AG10803 (cell line): ENCODE results near the gene PHETA1.
"Not testable (repeated sequence)": the region's sequence is repeated elsewhere in the genome, so short reads cannot be mapped to it uniquely, and the experiment has no call there.

ENCODE experiments used
- DNase-seq: peaks from one replicate; pipeline ENCODE4 v3.0.0; 2010; ENCODE audit warnings: low read depth
- H3K4me3 ChIP-seq: 2 replicates; pipeline ENCODE4 v1.5.1; 2011; ENCODE audit warnings: mild to moderate bottlenecking, low read length, control low read depth
- CTCF ChIP-seq: conservative IDR thresholded peaks from 2 replicates; pipeline ENCODE4 v1.5.1; 2011; ENCODE audit warnings: mild to moderate bottlenecking, low read length, control low read depth, inconsistent platforms

The PHETA1 gene

GRCh38 chr12:111337371-111337770, 31.5 kb downstream of the PHETA1 start:
- no peak overlapping the region for H3K4me3 ChIP-seq
- no peak for TF ChIP-seq CTCF
- no peak for DNase-seq

- not testable (repeated sequence) for DNase-seq, H3K4me3 ChIP-seq
Measured at GRCh38 chr12:111336411-111336810, 32.5 kb downstream of the PHETA1 start.

GRCh38 chr12:111335811-111336210, 33.1 kb downstream of the PHETA1 start:
- TF ChIP-seq CTCF = no peak
- DNase-seq = no peak
- no peak overlapping the region for H3K4me3 ChIP-seq

GRCh38 chr12:111335301-111335700, 33.6 kb downstream of the PHETA1 start:
- DNase-seq, H3K4me3 ChIP-seq: not testable (repeated sequence)

- no peak for DNase-seq
- H3K4me3 ChIP-seq = no peak overlapping the region
- TF ChIP-seq CTCF = no peak
Measured at GRCh38 chr12:111334393-111334915, 34.4 kb downstream of the PHETA1 start.

GRCh38 chr12:111330800-111331752, 37.8 kb downstream of the PHETA1 start:
- H3K4me3 ChIP-seq = no peak overlapping the region
- TF ChIP-seq CTCF = peak; percentile 60
- peak; percentile 54 for DNase-seq

- DNase-seq = no peak
- no peak for TF ChIP-seq CTCF
- H3K4me3 ChIP-seq = no peak overlapping the region
Measured at GRCh38 chr12:111328138-111328537, 40.8 kb downstream of the PHETA1 start.

GRCh38 chr12:111327474-111327873, 41.4 kb downstream of the PHETA1 start:
- no peak for TF ChIP-seq CTCF

More at GRCh38 chr12:111327474-111327873, 41.4 kb downstream of the PHETA1 start:
- DNase-seq = no peak
- H3K4me3 ChIP-seq = no peak overlapping the region
